H1 (cell line): ENCODE data around the gene CTNND2. TPM values are rescaled to one million over a fixed set of nuclear protein-coding genes. Genes with fewer than 3 reads are reported as not detected.

ENCODE experiments used
- CTCF ChIA-PET: fragments of 300-600 bp; sonication (Branson Sonifier 250); formaldehyde crosslinking; loops from one replicate; lab custom pipeline; 2021; ENCODE audit not compliant: partially characterized antibody; lab: Charles Lee
- POLR2A ChIA-PET: fragments of 300-600 bp; sonication (Branson Sonifier 250); formaldehyde crosslinking; loops from one replicate; lab custom pipeline; 2021; ENCODE audit warnings: inconsistent platforms; ENCODE audit not compliant: partially characterized antibody; lab: Charles Lee
- DNase-seq, 2 experiments: peaks; one replicate each; pipeline versions ENCODE4 v3.0.0 to v3.0.0-alpha.2; 2010 to 2022; ENCODE audit warnings: low spot score in 2 of 2, low read depth in 1 of 2, mixed read lengths in 1 of 2
- FAIRE-seq: peaks from 2 replicates; lab custom pipeline; 2011; peaks lifted over from hg19 to GRCh38; lab: Jason Lieb, UNC
- H2AFZ ChIP-seq: 2 replicates; pipeline ENCODE4 v1.8.1; 2012; ENCODE audit warnings: low read length, inconsistent platforms
- H2AK5ac ChIP-seq: 2 replicates; pipeline ENCODE4 v1.6.1; 2013; ENCODE audit warnings: low read depth, low read length
- H2BK120ac ChIP-seq: replicated peaks from 2 replicates; pipeline ENCODE3; 2013; ENCODE audit warnings: low read depth, low read length, inconsistent platforms
- H2BK12ac ChIP-seq: 2 replicates; pipeline ENCODE4 v1.6.1; 2013; ENCODE audit warnings: low read depth, low read length
- H2BK15ac ChIP-seq: 2 replicates; pipeline ENCODE4 v1.6.1; 2013; ENCODE audit warnings: low read length
- H2BK20ac ChIP-seq: 2 replicates; pipeline ENCODE4 v1.6.1; 2013; ENCODE audit warnings: low read length
- H2BK5ac ChIP-seq: 2 replicates; pipeline ENCODE4 v1.6.1; 2013; ENCODE audit warnings: low read depth, low read length
- H3K14ac ChIP-seq: 2 replicates; pipeline ENCODE4 v1.6.1; 2013; ENCODE audit warnings: inconsistent platforms; ENCODE audit not compliant: insufficient read length
- H3K18ac ChIP-seq: 2 replicates; pipeline ENCODE4 v1.6.1; 2013; ENCODE audit warnings: low read length; ENCODE audit errors: extremely low read depth
- H3K23ac ChIP-seq: 2 replicates; pipeline ENCODE4 v1.6.1; 2013; ENCODE audit warnings: inconsistent platforms; ENCODE audit not compliant: insufficient read length
- H3K23me2 ChIP-seq: 2 replicates; pipeline ENCODE4 v1.6.1; 2013; ENCODE audit warnings: low read depth, low read length
- H3K27ac ChIP-seq: 2 replicates; pipeline ENCODE4 v1.6.1; 2011; ENCODE audit warnings: low read depth, low read length, inconsistent platforms
- H3K27me3 ChIP-seq, 4 experiments: replicated peaks in 1 of 4; 1 replicate in 1 of 4; 2 replicates in 3 of 4; pipeline versions ENCODE4 v1.6.1 to v1.8.1; 2011 to 2013; ENCODE audit warnings: low read length in 3 of 4, mild to moderate bottlenecking in 3 of 4, inconsistent platforms in 2 of 4, mixed read lengths in 2 of 4, moderate library complexity in 1 of 4; ENCODE audit not compliant: control insufficient read depth in 3 of 4, insufficient read depth in 3 of 4; ENCODE audit errors: extremely low read depth in 1 of 4
- H3K36me3 ChIP-seq, 4 experiments: 2 replicates each; pipeline versions ENCODE4 v1.6.1 to v1.8.1; 2011 to 2013; ENCODE audit warnings: mild to moderate bottlenecking in 4 of 4, low read length in 3 of 4, moderate library complexity in 2 of 4, control low read depth in 1 of 4, inconsistent platforms in 1 of 4; ENCODE audit not compliant: insufficient read depth in 4 of 4, control insufficient read depth in 2 of 4
- H3K4ac ChIP-seq: replicated peaks from 2 replicates; pipeline ENCODE3; 2013; ENCODE audit warnings: low read length, low read depth, mixed read lengths, inconsistent platforms; ENCODE audit not compliant: insufficient read length
- H3K4me1 ChIP-seq, 4 experiments: replicated peaks in 1 of 4; 1 replicate in 1 of 4; 2 replicates in 3 of 4; pipeline versions ENCODE4 v1.6.1 to v1.8.1; 2011 to 2013; ENCODE audit warnings: low read length in 3 of 4, inconsistent platforms in 2 of 4, mixed read lengths in 1 of 4; ENCODE audit not compliant: insufficient read depth in 4 of 4, control insufficient read depth in 3 of 4
- H3K4me2 ChIP-seq, 2 experiments: 2 replicates each; pipeline versions ENCODE4 v1.6.1 to v1.8.1; 2011 to 2013; ENCODE audit warnings: low read depth in 2 of 2, low read length in 2 of 2, control low read depth in 1 of 2, inconsistent platforms in 1 of 2, mild to moderate bottlenecking in 1 of 2; ENCODE audit not compliant: insufficient read depth in 1 of 2
- H3K4me3 ChIP-seq, 4 experiments: fragments of 200-600, 300-600 bp in 1 of 4; sonication (generic), shearing (Covaris generic), sonication (Bioruptor Twin) in 1 of 4; 2 replicates each; pipeline versions ENCODE4 v1.5.1 to v1.8.1; 2011 to 2016; ENCODE audit warnings: low read length in 4 of 4, low read depth in 3 of 4, control low read depth in 2 of 4, inconsistent platforms in 2 of 4, mild to moderate bottlenecking in 2 of 4, mixed read lengths in 1 of 4, moderate library complexity in 1 of 4; ENCODE audit not compliant: insufficient read depth in 2 of 4; ENCODE audit errors: extremely low read depth in 1 of 4
- H3K56ac ChIP-seq: replicated peaks from 2 replicates; pipeline ENCODE3; 2013; ENCODE audit warnings: low read depth, mild to moderate bottlenecking, mixed read lengths, low read length, inconsistent platforms; ENCODE audit not compliant: insufficient read length
- H3K79me1 ChIP-seq: 2 replicates; pipeline ENCODE4 v1.6.1; 2013; ENCODE audit warnings: low read depth, low read length, control low read depth
- H3K79me2 ChIP-seq, 2 experiments: 2 replicates each; pipeline versions ENCODE4 v1.6.1 to v1.8.1; 2012 to 2013; ENCODE audit warnings: low read length in 2 of 2, mild to moderate bottlenecking in 2 of 2, inconsistent platforms in 1 of 2; ENCODE audit not compliant: insufficient read depth in 2 of 2, control insufficient read depth in 1 of 2
- H3K9ac ChIP-seq, 4 experiments: replicated peaks in 1 of 4; 1 replicate in 1 of 4; 2 replicates in 3 of 4; pipeline versions ENCODE4 v1.6.1 to v1.8.1; 2011 to 2013; ENCODE audit warnings: low read depth in 3 of 4, low read length in 3 of 4, control low read depth in 2 of 4, mild to moderate bottlenecking in 2 of 4, moderate library complexity in 2 of 4, inconsistent platforms in 1 of 4; ENCODE audit errors: extremely low read depth in 1 of 4
- H3K9me3 ChIP-seq, 2 experiments: 2 replicates each; pipeline versions ENCODE4 v1.6.1 to v1.8.1; 2012 to 2013; ENCODE audit warnings: mild to moderate bottlenecking in 2 of 2, moderate library complexity in 2 of 2, control low read depth in 1 of 2, inconsistent platforms in 1 of 2, low read depth in 1 of 2, low read length in 1 of 2, mixed read lengths in 1 of 2; ENCODE audit not compliant: insufficient read depth in 2 of 2
- H4K20me1 ChIP-seq, 2 experiments: replicated peaks in 1 of 2; 2 replicates each; pipeline versions ENCODE3 to v1.8.1; 2011 to 2013; ENCODE audit warnings: inconsistent platforms in 2 of 2, low read length in 2 of 2, mild to moderate bottlenecking in 1 of 2; ENCODE audit not compliant: insufficient read depth in 2 of 2, control insufficient read depth in 1 of 2
- H4K5ac ChIP-seq: 2 replicates; pipeline ENCODE4 v1.6.1; 2013; ENCODE audit warnings: low read length, low read depth, mixed read lengths, inconsistent platforms; ENCODE audit not compliant: insufficient read length
- H4K8ac ChIP-seq: 2 replicates; pipeline ENCODE4 v1.8.0; 2013; ENCODE audit warnings: mild to moderate bottlenecking, moderate library complexity, low read length, inconsistent platforms; ENCODE audit not compliant: insufficient read depth; ENCODE audit errors: extremely low read depth
- H4K91ac ChIP-seq: replicated peaks from 2 replicates; pipeline ENCODE3; 2013; ENCODE audit warnings: low read length, mixed read lengths, inconsistent platforms; ENCODE audit not compliant: insufficient read length
- ASH2L ChIP-seq: fragments of 200-600, 300-600 bp; sonication (generic); IDR thresholded peaks from one replicate; pipeline ENCODE4 v1.7.1; 2017; ENCODE audit warnings: low read length
- BACH1 ChIP-seq: IDR thresholded peaks from 2 replicates; pipeline ENCODE4 v1.6.1; 2012; ENCODE audit warnings: low read length, improper control_type of control experiment
- CBX8 ChIP-seq: fragments of 300-800, 300-1000 bp; sonication (generic); IDR thresholded peaks from 2 replicates; pipeline ENCODE4 v1.7.1; 2016; ENCODE audit warnings: low read depth, low read length, borderline replicate concordance
- E2F6 ChIP-seq: IDR thresholded peaks from 2 replicates; pipeline ENCODE4 v1.6.1; 2012; ENCODE audit warnings: inconsistent platforms
- GABPA ChIP-seq: IDR thresholded peaks from 2 replicates; pipeline ENCODE4 v1.6.1; 2011; ENCODE audit warnings: mild to moderate bottlenecking, low read length, moderate library complexity, borderline replicate concordance; ENCODE audit not compliant: insufficient read depth
- GTF2F1 ChIP-seq: IDR thresholded peaks from 2 replicates; pipeline ENCODE4 v1.6.1; 2012; ENCODE audit warnings: low read depth, low read length, improper control_type of control experiment, borderline replicate concordance
- JUN ChIP-seq: IDR thresholded peaks from 2 replicates; pipeline ENCODE4 v1.6.1; 2011; ENCODE audit warnings: low read depth, mild to moderate bottlenecking, improper control_type of control experiment, low read length
- MAFK ChIP-seq: IDR thresholded peaks from 2 replicates; pipeline ENCODE4 v1.6.1; 2012; ENCODE audit warnings: low read depth, mild to moderate bottlenecking, improper control_type of control experiment, low read length
- NANOG ChIP-seq: IDR thresholded peaks from 2 replicates; pipeline ENCODE4 v1.6.1; 2011; ENCODE audit warnings: low read length, low read depth, mild to moderate bottlenecking, inconsistent platforms; ENCODE audit not compliant: insufficient read depth, poor library complexity, severe bottlenecking
- PHF8 ChIP-seq: fragments of 200-600 bp; sonication (generic); conservative IDR thresholded peaks from 2 replicates; pipeline ENCODE4 v1.7.1; 2012; ENCODE audit warnings: low read depth, mild to moderate bottlenecking, inconsistent platforms, low read length, moderate library complexity
- SUZ12 ChIP-seq: fragments of 200-600 bp; sonication (generic); IDR thresholded peaks from 2 replicates; pipeline ENCODE4 v1.6.1; 2012; ENCODE audit warnings: mild to moderate bottlenecking, inconsistent platforms, low read length, moderate library complexity, mixed read lengths
- TBP ChIP-seq: IDR thresholded peaks from 2 replicates; pipeline ENCODE4 v1.6.1; 2011; ENCODE audit warnings: low read depth, low read length, improper control_type of control experiment
- WGBS, 2 experiments: shearing (Covaris generic) in 1 of 2; methylation state at CpG; one replicate each; pipeline versions ENCODE4 v1.1.6 to v1.1.7; 2013 to 2015; ENCODE audit warnings: low lambda C conversion rate in 2 of 2, mixed read lengths in 2 of 2, inconsistent platforms in 1 of 2, low coverage in 1 of 2, missing lambda C conversion rate in 1 of 2; ENCODE audit not compliant: insufficient replicate concordance in 2 of 2, insufficient coverage in 1 of 2, insufficient read length in 1 of 2; ENCODE audit errors: extremely low coverage in 1 of 2, missing lambda C conversion rate in 1 of 2; 5-methylcytosine and 5-hydroxymethylcytosine counted together
- polyA plus RNA-seq, 7 experiments: library from polyadenylated mRNA; depleted of rRNA in 3 of 7; stranded (reverse) in 5 of 7; unstranded in 2 of 7; fragments of >200 nt in 5 of 7; fragments of 200-250 nt in 2 of 7; gene quantifications; 1 replicate in 5 of 7; 2 replicates in 1 of 7; 4 replicates in 1 of 7; pipeline versions ENCODE4 v1.2.1 to v1.2.3, GENCODE V29; 2011 to 2013; ENCODE audit warnings: missing spikeins in 2 of 7, mixed read lengths in 2 of 7
- total RNA-seq: library from RNA; stranded (reverse); fragmentation: NEBNext Ultra II Directional; extraction: Animal tissue kit (Norgen Biotek cat#: 25700); gene quantifications from 2 replicates; pipeline ENCODE4 v1.2.1, GENCODE V29; 2021

The CTNND2 gene
- total and polyA plus RNA-seq, 2 of the 8 experiments (the other 6 are each of a cell fraction or from before 2014, with no cell fraction given) = 7.4 to 14.2 TPM

- H4K5ac ChIP-seq = no peak overlapping the region
- H3K4me3 ChIP-seq = no peak overlapping the region
- H2BK5ac ChIP-seq = no peak overlapping the region
- H3K23me2 ChIP-seq = no peaks in the 10 kb centered on the region
- no peaks in the 10 kb centered on the region for H3K79me1 ChIP-seq
- H2BK12ac ChIP-seq = no peak overlapping the region
- FAIRE-seq (no peak), DNase-seq (no peak)
- ChIA-PET POLR2A (no interaction called here), CTCF (interaction anchor here (0.6 to 0.7 kb wide), 3 partner anchors 10 to 48 kb away, joined by 3 read pairs; no protein-coding TSS in a partner anchor)
- H2BK120ac ChIP-seq = no peak overlapping the region
- no peaks in the 10 kb centered on the region for H4K20me1 ChIP-seq
- no peak overlapping the region for H2BK20ac ChIP-seq
- no peak overlapping the region for H2AK5ac ChIP-seq
- H2AFZ ChIP-seq = no peak overlapping the region
- no peak overlapping the region for H3K4me2 ChIP-seq
- no peak overlapping the region for H3K27ac ChIP-seq
- H3K4ac ChIP-seq = no peak overlapping the region
- no peak overlapping the region for H4K91ac ChIP-seq
- 0 out of 7 replicates have a peak, but pooled peaks cover 0 to 2% (median 0%) of the 10 kb centered on the region in 4 experiments for H3K4me1 ChIP-seq
- H3K23ac ChIP-seq = no peak overlapping the region
- H3K56ac ChIP-seq = no peak overlapping the region
- 91% methylated on average over 14 of the region's 14 CpGs; no CpG with 5 or more reads in 1 of the 2 experiments for WGBS, 2 experiments
- no peak overlapping the region for H4K8ac ChIP-seq
- no peak overlapping the region for H3K14ac ChIP-seq
- no peaks in the 10 kb centered on the region for H3K36me3 ChIP-seq
- no peaks in the 10 kb centered on the region for H3K27me3 ChIP-seq
- H3K9me3 ChIP-seq = no peaks in the 10 kb centered on the region
- H3K18ac ChIP-seq = no peak overlapping the region
- no peak overlapping the region for H3K9ac ChIP-seq
- no peaks in the 10 kb centered on the region for H3K79me2 ChIP-seq
- H2BK15ac ChIP-seq = no peak overlapping the region
- TF ChIP-seq JUN (no peak), BACH1 (no peak), GABPA (no peak), TBP (no peak), NANOG (no peak), MAFK (no peak), GTF2F1 (no peak), ASH2L (no peak), SUZ12 (no peak), CBX8 (no peak), PHF8 (no peak), E2F6 (no peak)
Observed at GRCh38 chr5:11148810-11149539, 755.3 kb downstream of the CTNND2 start.
